ENCODE data around the gene NAALADL2.
"Not testable (repeated sequence)": the region's sequence is repeated elsewhere in the genome, so short reads cannot be mapped to it uniquely, and the experiment has no call there.

NAALADL2 gene

DNA sequence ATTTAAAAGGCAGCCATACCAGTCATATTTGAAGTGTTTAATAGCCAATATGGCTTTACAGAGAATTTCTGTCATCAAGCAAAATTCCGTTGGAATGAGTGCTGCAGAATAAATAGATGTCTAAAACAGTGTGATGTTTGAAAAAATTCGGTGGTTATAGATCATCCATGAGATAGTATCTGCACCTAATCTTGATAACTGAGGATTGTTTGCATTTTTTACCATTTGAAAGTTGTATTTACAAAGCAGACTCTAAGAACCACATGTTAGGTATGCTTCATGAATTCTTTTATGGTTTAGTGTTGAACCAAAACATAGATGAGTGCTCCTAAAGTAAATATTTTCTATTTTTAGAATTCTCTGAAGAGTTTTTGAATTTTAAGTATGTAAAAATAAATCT lies 476.1 kb downstream of the NAALADL2 start:
- DNase-seq, result no peak

DNA sequence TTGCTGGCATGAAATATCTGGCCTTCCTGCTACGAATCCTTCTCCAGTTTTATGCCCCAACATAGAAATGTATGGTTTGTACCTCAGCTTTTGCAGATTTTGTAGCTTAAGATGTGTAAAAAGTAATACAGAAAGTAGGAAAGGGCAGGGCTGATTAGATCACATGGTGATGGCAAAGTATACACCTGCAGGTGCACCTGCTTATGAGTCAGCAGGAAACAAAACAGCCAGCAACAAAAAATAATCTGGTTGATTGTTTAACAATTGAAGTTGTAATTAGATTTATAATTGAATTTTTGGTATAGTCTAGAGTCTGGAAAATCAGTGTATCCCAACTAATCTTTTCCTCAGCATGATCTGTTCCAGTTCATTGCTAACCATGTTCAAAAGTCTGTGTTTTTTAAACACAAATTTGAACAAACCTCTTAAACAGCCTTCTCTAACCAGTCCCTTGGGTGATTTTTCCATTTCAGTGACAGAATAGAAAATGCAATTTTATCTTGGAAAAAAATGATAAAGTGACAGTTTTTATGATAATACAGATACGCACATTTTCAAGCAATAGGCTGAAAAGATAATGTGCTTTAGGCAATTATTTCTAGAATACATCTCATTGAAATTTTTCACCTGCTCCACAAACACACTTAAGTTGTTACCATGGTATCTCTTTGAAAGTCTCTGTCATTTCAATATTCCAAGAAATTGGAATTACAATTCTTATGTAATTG lies 477.4 kb downstream of the NAALADL2 start:
- DNase-seq, result no peak

DNA sequence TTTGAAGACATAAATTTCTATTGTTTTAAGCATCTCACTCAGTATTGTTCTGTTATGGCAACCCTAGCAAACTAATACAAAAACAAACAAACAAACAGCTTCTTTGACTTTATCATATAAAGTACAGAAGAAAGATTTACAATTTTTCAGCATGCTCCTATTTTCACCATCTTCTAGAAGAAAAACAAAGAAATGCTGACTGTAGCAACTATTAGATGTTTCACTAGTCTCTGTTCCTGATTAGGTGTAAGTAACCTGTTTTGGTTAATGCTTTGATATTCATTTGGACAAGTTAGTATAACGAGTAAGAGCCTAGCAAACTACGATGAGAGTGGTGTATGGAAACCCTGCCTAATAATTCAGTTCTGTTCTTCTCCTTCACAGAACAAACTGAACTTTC lies 478.5 kb downstream of the NAALADL2 start:
- DNase-seq, result no peak

DNA sequence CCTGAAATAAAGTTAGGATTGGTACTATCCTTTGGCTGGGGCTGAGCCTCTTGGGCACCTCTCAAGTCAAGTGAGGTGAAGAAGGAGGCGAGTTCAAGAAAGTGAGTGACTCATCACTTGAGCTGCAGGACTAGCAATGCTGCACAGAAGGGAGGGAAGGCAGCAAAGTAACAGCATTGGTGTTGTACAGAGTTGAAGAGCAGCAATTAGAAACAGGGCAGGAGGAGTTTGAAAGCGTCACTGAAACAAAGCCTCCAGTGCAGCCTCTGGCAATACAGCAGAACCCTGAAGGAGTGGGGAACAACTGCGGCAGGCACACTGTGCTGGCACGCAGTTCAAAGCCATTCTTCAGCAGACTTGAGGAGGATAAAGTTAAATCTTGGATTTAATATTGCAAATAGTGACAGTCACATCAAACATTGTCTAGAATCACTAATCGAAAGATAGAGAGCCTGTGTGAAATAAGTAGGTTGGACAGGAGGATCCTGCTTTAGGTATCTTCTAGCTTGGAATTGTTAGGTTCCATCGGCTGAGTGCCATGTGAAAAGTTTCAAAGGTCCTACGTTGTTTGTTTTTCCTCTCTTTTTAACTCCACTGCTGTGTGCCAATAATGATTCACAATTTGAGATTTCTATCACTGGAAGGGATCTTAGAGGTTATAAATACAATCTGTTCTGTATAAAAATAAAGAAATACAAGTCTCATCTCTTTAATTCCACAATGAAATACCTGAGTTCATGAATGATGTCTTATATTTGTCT lies 479.8 kb downstream of the NAALADL2 start:
- DNase-seq, result no peak

DNA sequence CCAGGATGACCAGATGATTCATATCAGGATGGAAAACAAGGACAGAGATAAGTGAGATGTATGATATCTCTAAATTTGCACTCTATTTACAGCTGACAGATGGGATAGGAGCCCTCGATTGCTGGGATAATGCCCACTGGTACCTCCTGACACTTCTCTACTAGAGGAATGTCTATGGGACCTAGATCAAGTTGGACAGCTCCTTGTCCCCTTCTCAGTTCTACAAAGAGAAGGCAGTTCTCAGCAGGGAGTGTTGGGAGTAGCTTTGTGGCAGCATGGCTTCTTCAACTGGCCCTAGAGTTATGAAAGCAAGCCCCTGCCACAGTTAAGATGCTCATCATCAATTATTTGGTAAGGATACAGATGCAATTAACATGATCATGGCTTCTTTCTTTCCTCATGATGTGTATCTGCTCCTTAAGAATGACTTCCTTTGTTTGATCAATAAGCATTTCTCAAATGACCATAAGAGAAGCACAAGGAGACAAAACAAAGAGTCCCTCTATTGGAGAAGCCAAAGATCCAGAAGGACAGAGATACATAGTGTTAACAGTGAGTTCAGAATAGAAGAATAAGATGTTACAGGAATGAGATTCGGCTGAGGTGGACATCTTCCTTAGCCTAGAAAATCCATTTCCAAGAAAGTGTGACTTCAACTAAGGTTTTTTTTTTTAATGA lies 481.3 kb downstream of the NAALADL2 start:
- DNase-seq, result no peak

DNA sequence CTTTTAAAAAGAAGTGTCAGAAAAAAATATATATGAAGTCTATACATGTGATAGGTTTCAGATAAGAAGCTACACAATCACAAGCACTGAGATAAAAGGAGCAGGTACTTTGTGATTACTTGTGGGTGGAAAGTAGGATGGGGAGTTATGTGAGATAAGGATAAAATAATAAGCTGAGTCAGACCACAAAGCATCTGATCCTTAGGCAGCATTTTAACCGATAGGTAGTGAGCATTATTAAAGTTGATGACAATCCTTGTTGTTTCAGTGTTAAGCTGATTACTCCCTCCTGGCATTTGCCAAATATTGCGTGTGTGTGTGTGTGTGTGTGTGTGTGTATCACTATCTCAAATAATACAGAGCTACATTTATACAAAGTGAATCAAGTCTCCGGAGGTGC lies 483.1 kb downstream of the NAALADL2 start:
- DNase-seq, result no peak

DNA sequence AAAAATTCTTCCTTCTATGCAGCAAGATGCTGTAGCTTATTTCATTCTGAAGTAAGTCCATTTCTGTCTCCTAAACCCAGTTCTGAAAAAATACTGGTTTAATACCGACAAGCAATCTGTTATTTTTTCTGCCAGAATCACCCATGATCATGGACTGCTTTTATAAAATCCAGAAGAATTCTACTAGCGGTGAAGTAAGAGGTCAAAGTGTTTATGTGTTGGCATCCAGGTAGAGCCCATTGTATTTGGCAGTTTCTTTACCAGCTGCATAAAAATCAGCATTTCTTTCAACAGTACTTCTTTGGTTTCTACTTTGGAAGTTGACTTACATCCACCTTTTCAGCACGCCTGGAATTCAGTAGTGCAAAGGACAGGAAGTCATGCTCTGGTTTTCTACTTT lies 484.8 kb downstream of the NAALADL2 start:
- no peak for DNase-seq

DNA sequence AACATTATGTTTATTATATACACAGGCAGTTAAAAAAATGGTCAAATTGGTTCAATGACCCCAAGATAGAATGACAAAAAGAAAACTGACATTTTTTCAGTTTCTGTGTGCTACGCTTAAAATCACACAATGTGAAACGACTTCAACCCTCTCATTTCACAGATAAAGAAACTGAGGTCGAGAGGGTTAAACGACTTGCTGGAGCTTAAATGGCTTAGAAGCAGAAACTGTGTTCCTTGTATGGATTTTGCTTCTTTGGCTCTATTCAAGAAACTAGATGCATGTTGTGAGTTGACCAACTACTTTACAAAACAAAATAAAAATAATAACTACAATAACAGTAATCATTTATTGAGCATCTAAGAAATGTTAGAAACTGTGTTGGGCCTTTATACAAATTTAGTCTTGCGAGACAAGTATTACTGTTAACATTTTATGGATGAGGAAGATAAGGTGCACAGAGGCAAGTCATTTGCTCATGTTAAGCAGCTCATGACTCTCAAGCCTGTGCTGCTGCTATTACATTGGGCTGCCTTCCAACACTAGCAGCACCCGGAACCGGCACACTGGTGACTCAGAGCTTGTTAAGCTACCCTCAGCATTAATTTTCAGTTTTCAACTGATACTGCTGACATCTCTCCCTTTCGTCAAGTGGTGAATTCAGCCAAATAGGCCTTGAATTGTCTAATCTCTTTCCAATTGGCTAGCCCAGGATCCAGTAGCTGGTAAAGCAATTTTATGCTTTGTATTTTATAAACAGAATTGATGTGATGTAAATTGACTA lies 487.6 kb downstream of the NAALADL2 start:
- DNase-seq, result no peak

DNA sequence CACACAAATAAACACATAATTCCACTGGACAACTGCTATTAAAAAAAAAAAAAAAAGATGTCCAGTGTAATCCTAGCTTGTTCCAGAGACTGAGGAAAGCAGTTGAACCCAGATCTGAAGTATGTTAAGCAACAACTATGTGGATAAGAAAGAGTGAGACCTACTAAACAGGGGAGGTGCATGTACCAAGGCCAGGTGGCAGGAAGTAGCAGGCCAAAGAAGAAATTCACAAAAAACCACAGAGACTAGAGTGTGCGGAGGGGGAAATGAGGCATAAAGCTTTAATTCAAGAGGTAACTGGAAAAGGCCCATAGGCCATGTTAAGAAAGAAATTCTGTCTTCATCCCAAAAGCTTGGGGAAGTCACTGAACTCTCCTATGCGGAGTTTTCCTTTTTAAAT lies 490.0 kb downstream of the NAALADL2 start:
- no peak for DNase-seq

DNA sequence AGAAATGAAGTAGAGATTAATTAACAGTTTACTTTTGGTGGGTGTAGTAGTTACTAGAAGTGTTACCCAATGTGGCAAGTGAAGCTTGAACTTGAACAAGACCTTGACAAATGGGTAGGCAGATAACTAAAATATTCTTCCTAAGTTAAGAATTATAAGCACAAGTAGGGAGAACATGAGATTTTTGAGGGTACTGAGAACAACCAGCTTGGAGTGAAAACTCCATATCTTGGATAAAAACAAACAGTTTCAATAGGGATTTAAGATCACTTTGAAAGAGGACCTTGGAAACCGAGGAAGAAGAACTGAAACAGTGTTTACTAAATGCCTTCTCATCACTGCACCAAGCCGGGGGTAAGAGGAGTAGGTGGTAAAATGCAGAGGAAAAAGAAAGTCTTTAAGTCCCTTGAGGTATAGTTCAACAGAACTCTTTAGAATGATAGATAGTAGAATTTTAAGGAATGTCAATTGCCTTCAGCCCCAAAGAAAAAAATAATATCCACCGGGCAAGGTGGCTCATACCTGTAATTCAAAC lies 496.7 kb downstream of the NAALADL2 start:
- DNase-seq, result no peak

DNA sequence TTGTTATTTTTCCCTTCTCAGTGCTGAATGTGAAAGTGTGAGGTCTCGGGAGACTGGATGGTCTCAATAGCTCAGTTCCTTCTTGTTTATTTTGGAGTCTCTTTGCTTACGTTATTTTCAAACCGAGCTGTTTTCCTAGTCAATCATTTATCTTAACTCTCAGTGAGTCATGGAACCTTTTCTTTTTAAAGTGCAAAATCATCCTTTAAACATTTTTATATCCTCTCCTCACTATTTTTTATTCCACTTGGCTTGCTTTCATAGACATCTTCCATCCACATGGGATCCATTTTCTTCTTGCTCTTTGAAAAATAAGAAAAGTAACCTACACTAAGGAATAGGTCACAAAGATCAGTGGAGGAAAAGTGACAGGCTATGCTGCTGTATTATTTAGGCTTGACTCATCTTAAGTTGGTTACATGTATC lies 497.8 kb downstream of the NAALADL2 start:
- DNase-seq, result no peak

DNA sequence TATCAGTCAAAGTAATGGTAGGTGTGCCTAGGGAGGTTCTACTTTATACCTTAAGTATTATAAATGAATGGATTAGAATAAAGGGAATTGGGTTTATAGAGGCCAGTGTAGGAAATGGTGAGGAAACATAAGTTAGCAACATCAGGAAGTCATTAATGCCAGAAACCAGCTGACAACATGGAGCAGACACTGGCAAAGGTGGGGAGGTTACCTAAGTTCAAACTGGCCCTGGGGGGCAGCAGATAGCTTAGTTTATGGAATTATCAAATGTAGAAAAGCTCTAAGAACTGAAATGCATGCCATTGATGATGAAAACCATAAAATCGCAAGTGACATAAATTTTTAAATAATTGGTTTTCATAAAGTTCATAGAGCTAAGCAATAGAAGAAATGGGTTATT lies 498.6 kb downstream of the NAALADL2 start:
- DNase-seq, result no peak

DNA sequence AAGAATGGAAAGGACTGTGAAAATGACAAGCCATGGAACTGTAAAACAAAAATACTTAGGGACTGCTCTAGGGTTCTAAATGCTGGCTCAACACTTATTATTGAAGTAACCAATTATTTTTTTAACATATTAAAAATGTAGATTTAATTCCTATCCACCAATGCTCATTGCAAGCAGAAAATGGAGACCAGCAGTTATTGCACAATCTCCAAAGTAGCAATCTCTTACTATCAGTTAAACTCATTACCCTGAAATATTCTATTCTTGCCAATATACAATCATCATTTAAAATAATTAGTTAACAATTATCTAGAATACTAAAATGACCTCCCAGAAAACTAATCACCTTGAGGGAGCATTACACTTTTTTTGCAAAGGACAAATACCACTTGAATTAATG lies 499.8 kb downstream of the NAALADL2 start:
- no peak for DNase-seq

DNA sequence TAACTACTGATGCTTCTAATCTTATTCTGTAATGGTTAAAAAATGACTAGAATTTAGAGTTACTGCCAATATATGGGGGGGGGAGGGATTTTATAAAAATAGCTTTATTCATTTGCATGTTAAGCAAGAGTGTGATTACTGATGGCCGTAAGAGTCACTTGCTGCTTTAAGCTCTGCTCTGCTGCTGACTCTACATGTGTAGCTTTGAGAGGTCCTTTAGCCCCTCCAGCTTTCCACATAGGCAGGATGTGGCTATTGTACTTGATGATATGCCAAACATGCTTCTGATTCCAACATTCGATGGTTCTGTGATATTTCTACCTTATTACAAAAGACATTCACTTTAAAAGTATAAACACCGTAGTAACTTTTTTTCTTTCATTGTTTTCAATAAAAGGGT lies 511.3 kb downstream of the NAALADL2 start:
- not testable (repeated sequence) for DNase-seq

DNA sequence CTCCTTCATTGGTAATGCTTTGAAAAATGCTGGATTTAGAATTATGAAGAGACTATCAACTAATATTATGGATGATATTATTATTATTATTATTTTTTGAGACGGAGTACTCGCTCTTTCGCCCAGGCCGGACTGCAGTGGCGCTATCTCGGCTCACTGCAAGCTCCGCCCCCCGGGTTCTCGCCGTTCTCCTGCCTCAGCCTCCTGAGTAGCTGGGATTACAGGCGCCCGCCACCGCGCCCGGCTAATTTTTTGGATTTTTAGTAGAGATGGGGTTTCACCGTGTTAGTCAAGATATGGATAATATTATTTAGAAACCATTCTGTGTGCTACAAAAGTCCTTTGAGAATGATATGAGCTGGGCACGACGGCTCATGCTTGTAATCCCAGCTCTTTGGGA lies 512.1 kb downstream of the NAALADL2 start:
- DNase-seq, result not testable (repeated sequence)

DNA sequence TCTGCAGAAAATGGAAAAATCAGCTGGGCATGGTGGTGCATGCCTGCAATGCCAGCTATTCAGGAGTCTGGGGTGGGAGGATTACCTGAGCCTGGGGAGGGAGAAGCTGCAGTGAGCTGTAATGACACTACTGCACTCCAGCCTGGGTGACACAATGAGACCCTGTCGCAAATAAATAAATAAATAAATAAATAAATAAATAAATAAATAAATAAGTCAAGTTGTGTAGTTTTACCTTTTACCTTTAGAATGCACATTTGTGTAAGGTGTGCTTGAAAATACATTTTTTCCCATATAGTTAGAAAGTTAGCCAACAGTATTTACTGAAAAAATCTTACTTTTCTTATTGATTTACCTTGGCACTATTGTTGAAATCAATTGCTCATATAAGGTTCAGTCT lies 515.6 kb downstream of the NAALADL2 start:
- no peak for DNase-seq

DNA sequence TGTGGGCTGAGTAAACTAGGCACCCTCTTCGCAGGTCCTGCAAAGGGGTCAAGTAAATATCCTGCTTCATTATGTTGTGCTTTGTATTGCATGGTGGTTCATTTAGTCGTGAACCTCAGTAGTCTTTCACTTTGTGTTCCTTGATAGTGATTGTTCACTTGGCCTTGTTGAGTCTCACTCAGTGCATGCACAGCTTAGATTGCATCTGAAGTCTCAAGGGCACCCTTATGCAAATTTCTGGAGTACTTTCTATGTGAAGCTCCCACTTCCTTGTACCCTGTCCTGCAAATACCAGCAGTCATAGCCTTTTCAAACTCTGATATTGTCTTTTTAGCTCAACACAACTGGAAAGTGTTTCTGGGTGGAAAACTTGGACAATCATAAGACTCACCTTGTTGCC lies 519.2 kb downstream of the NAALADL2 start:
- no peak for DNase-seq

DNA sequence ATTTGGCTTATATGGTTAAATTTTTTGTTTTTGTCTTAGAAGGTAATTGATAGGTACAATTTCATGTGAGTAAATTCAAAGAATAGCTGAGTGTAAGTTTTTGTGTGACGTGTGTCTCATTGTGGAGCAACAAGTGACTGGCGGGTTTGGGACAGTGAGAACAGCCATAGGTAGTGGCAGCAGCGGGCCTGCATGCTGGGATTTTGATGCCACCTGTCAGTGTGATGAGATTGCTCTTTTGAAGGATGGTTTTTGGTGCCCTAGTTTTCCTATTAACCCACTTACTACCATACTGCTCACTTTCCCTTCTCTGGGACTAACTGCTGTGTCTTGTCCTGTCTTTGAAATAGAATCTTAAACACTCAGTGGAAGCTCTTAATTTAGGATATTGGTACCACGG lies 522.6 kb downstream of the NAALADL2 start:
- DNase-seq, result no peak

DNA sequence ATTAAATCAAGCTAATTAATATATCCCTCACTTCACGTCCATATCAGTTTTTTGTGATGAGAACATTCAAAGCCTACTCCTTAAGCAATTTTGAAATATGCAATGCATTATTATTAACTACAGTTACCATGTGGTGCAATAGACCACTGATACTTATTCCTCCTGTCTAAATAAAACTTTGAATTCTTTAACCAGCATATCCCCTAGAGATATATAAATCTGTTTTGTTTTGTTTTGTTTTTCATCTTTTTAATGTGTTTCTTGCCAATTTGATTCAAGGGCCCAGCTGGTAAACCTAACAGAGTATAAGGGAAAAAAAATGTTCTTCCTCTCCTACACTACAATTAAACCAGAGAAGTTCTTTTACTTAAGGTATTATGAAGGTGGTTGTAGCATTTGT lies 524.2 kb downstream of the NAALADL2 start:
- DNase-seq, result no peak

DNA sequence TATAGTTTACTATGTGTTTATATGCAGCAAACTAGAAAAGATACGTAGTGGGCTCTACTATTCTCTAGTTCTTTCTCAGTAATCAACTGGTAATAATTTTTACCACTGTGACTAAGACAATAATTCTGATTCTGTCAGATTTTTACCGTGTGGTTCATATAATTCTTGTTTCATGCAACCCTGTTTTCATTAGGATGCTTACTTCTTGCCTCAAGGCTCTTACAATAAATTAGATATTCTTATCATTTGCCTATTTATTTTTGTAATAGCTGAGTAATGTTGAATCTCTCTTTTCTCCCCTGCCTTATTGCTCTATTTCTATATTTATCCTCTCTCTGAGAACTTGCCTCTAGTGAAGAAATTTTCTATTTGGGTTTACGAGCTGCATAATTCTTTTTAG lies 524.7 kb downstream of the NAALADL2 start:
- DNase-seq, result no peak

DNA sequence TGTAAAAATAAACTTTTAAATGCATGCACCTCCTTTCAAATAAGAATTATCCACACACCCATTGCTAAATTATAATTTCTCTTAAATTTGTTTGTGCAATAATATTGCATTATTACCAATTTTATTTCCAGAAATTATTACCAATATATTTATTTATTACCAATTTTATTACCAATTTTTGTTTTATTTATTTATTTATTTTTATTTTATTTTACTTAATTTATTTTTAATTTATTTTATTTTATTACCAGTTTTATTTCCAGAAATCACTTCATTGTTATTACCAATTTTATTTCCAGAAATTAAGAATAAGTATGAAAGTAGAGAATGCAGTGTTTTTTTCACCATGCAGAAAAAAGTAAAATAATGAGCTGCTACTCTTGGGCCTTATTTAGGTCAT lies 525.4 kb downstream of the NAALADL2 start:
- DNase-seq, result no peak

DNA sequence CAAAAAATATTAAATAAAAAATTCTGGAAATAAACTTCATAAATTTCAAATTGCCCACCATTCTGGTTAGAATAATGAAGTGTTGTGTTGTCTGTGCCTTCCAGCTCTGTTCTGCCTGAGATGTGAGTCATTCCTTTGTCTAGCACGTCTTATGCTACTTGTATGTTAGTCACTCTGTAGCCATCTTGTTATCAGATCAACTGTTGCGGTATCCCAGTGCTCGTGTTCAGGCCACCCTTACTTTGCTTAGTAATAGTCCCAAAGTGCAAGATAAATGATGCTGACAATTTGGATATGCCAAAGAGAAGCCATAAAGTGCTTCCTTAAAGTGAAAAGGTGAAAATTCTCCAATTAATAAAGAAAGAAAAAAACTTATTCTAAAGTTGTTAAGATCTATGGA lies 527.5 kb downstream of the NAALADL2 start:
- no peak for DNase-seq

DNA sequence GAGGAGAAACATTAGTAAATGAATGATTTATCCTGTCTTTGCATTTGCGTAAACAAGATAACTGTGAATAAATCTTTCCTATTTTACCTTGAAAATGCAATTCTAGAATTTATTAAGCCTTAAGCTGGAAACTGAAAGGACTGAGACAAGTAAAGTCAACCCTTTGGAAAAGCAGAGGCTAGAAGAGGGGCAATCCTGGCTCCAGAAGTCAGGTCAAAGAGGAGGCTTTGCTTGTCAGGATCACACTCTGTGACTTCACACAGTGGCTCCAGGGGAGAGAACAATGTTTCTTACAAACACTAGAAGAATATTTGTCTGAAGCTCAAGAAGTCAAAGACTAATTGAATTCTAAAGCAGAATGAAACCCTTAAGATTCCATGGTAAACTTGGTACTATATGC lies 530.4 kb downstream of the NAALADL2 start:
- no peak for DNase-seq
